Muscle layer of duodenum (tissue), 2 donors: ENCODE data around the gene GAL3ST1.
"Not testable (repeated sequence)": the region's sequence is repeated elsewhere in the genome, so short reads cannot be mapped to it uniquely, and the experiment has no call there.

ENCODE experiments used
- H3K27ac ChIP-seq: one replicate; pipeline ENCODE4 v1.7.0; 2013; ENCODE audit warnings: mild to moderate bottlenecking, low read length
- H3K27me3 ChIP-seq: one replicate; pipeline ENCODE4 v1.7.0; 2013; ENCODE audit warnings: low read depth, mild to moderate bottlenecking, control low read depth, low read length
- H3K36me3 ChIP-seq, 2 donors: one replicate each; pipeline ENCODE4 v1.7.0; 2013; ENCODE audit warnings: low read length in 2 of 2, control low read depth in 1 of 2, mild to moderate bottlenecking in 1 of 2; ENCODE audit not compliant: insufficient read depth in 2 of 2, control insufficient read depth in 1 of 2
- H3K4me1 ChIP-seq, 2 donors: one replicate each; pipeline ENCODE4 v1.7.0; 2013; ENCODE audit warnings: low read length in 2 of 2, mild to moderate bottlenecking in 2 of 2, control low read depth in 1 of 2, moderate library complexity in 1 of 2; ENCODE audit not compliant: insufficient read depth in 2 of 2, control insufficient read depth in 1 of 2
- H3K4me3 ChIP-seq, 2 donors: one replicate each; pipeline ENCODE4 v1.7.0; 2013; ENCODE audit warnings: low read length in 2 of 2, low read depth in 1 of 2, mild to moderate bottlenecking in 1 of 2
- H3K9me3 ChIP-seq, 2 donors: one replicate each; pipeline ENCODE4 v1.7.0; 2013; ENCODE audit warnings: low read length in 2 of 2, control low read depth in 1 of 2, mild to moderate bottlenecking in 1 of 2; ENCODE audit not compliant: control insufficient read depth in 1 of 2
- donor health status: healthy.

GAL3ST1 gene, protein sequence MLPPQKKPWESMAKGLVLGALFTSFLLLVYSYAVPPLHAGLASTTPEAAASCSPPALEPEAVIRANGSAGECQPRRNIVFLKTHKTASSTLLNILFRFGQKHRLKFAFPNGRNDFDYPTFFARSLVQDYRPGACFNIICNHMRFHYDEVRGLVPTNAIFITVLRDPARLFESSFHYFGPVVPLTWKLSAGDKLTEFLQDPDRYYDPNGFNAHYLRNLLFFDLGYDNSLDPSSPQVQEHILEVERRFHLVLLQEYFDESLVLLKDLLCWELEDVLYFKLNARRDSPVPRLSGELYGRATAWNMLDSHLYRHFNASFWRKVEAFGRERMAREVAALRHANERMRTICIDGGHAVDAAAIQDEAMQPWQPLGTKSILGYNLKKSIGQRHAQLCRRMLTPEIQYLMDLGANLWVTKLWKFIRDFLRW

DNA sequence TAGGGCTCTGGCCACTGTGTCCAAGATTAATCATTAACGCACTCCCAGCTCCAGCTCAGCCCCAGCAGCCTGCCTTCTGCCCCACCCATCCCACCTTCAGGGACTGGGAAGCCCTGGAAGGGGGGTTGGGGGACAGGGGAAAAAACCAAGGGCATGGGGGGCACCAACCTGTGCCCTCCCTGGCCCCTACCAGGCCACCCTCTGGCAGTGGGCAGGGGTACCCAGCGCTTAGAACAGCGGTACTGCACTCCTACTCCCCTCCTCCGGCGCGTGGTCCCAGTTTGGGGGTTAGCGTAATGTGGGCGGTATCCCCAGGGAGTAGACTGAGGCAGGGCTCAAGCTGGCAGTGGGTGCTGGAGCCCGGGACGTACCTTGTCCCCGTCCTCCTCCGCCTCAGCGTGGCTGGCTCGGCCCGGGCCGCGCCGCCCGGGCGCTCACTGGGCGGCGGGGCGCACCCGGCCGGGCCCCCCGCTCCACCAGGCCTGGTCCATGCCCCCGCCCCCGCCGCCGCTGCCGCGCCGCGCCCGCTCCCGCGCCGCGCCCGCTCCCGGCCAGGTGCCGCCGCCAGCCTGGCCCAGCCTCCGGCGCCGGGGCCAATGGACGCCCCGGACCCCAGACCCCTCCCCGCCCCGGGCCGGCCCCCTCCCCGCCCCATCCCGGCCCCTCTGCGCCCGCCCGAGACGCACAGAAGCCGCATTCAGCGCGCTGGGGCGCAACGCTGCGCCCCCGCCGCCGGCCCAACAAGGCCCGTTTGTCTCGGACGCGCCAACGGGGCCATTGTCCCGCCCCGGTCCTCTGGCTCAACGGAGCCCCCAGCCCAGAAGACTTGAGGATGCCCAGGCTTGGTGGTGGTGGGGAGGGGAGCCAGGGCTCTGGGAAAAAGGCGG is at the start of gene GAL3ST1:
TSS of gene GAL3ST1 (minus strand) at position 571 of the 887 bp plus-strand sequence. CDS start 17,273 bp downstream, outside the sequence.
- peaks cover 24 to 39% of the 10 kb centered on the region in 2 donors for H3K36me3 ChIP-seq
- H3K27me3 ChIP-seq: no peaks in the 10 kb centered on the region
- H3K27ac ChIP-seq: peak within 1 kb of the TSS; percentile 27
- peak within 1 kb of the TSS; percentile 26 to 38 for H3K4me3 ChIP-seq
- peaks cover 9 to 23% of the 10 kb centered on the region in 2 donors for H3K4me1 ChIP-seq
- no peaks in the 10 kb centered on the region for H3K9me3 ChIP-seq

DNA sequence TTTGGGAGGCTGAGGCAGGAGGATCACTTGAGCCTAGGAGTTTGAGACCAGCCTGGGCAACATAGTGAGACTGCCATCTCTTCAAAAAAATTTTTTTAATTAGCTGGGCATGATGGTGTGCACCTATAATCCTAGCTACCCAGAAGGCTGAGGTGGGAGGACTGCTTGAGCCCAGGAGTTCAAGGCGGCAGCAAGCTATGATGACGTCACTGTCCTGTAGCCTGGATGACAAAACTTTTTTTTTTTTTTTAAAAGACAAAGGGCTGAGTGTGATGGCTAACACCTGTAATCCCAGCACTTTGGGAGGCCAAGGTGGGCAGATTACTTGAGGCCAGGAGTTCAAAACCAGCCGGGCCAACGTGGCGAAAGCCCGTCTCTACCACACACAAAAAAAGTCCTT is 45.4 kb upstream of the GAL3ST1 start:
- peaks cover 0 to 28% of the 10 kb centered on the region in 2 donors for H3K36me3 ChIP-seq

DNA sequence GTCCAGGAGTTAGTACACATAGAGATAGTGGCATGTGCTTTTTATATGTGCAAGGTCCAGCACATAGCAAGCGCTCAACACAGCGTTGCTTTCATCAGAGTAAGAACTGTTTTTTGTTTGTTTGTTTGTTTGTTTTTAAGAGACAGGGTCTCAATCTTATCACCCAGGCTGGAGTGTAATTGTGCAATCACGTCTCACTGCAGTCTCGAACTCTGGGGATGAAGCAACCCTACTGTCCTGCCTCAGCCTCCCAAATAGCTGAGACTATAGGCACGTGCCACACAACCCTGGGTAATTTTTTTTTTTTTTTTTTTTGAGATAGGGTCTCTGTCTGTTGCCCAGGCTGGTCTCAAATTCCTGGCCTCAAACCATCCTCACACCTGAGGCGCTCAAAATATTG is 43.4 kb upstream of the GAL3ST1 start:
- H3K27me3 ChIP-seq: no peaks in the 10 kb centered on the region
- peaks cover 7 to 28% of the 10 kb centered on the region in 2 donors for H3K36me3 ChIP-seq
- no peaks in the 10 kb centered on the region for H3K4me1 ChIP-seq
- no peaks in the 10 kb centered on the region for H3K9me3 ChIP-seq
- H3K4me3 ChIP-seq: no peak overlapping the region
- no peak overlapping the region for H3K27ac ChIP-seq

More for the DNA sequence above, 45.4 kb upstream of the GAL3ST1 start:
- not testable (repeated sequence) for H3K9me3 ChIP-seq, H3K4me3 ChIP-seq, H3K27ac ChIP-seq, H3K27me3 ChIP-seq, H3K4me1 ChIP-seq

DNA sequence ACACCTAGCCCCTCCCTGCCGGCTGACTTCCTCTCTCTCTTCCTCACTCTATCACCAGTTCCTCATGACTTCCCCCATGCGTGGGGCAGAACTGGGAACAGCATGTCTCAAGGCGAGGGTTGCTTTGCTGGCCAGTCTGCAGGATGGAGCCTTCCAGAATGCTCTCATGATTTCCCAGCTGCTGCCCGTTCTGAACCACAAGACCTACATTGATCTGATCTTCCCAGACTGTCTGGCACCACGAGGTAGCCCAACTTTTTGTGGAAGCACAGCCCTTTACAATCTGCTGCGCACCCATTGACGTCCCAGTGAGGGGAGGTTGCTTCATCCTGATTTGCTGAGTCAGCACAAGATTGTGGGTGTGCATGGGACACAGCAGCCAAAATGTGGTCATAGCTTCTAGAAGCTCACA is 41.1 kb upstream of the GAL3ST1 start:
- no peaks in the 10 kb centered on the region for H3K4me1 ChIP-seq
- no peak overlapping the region for H3K4me3 ChIP-seq
- no peaks in the 10 kb centered on the region for H3K27me3 ChIP-seq
- peaks cover 7 to 26% of the 10 kb centered on the region in 2 donors for H3K36me3 ChIP-seq
- no peak overlapping the region for H3K27ac ChIP-seq
- H3K9me3 ChIP-seq: no peaks in the 10 kb centered on the region

DNA sequence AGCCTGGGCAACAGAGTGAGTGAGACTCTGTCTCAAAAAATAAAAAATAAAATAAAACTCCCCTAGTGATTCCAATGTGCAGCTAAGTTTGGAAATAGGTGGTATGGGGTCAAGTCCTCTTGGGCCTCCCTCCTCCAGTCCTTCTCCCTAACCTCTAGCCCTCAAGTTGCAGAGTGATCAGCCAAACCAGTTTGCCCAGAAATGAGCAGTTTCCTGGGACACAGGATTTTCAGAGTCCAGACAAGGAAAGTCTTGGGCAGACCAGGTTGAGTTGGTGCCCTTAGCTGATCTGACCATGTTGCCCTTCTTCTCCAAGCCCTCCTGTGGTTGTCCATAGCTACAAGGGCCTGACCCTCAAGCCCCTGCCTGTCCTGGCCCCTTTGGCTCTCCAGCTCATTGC is 40.4 kb upstream of the GAL3ST1 start:
- peaks cover 7 to 25% of the 10 kb centered on the region in 2 donors for H3K36me3 ChIP-seq
- no peaks in the 10 kb centered on the region for H3K9me3 ChIP-seq
- no peaks in the 10 kb centered on the region for H3K27me3 ChIP-seq
- H3K4me1 ChIP-seq: no peaks in the 10 kb centered on the region
- no peak overlapping the region for H3K4me3 ChIP-seq
- no peak overlapping the region for H3K27ac ChIP-seq

DNA sequence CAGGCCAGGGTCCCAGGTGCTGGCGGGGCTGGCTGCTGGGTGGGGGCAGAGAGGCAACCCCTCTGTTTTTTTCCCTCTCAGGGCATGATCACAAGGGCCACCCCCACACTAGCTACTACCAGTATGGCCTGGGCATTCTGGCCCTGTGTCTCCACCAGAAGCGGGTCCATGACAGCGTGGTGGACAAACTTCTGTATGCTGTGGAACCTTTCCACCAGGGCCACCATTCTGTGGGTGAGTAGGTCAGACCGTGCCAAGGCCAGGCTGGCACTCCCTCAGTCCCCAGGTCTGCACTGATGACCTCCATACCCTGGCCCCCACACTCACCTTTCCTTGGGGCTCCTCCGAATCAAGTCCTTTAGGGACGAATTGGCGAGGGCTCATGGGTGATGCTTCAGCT is 39.8 kb upstream of the GAL3ST1 start:
- Histone ChIP-seq H3K4me1 (peaks cover 0 to under 1% of the 10 kb centered on the region in 2 donors), H3K36me3 (peaks cover 7 to 25% of the 10 kb centered on the region in 2 donors), H3K9me3 (no peaks in the 10 kb centered on the region), H3K27me3 (no peaks in the 10 kb centered on the region), H3K27ac (no peak overlapping the region), H3K4me3 (no peak overlapping the region)

DNA sequence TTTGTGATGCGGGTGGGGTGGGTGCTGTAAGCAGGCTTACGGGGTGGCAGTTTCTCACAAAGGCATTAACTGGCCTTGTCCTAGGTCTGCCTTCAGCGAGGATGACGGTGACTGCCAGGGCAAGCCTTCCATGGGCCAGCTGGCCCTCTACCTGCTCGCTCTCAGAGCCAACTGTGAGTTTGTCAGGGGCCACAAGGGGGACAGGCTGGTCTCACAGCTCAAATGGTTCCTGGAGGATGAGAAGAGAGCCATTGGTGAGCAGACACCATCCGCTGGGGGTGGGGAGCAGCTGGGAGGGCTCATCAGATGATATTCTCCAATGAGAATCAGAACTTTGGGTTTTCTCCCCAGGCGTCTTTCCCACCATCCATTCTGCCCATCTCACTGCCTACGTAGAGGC is 38.3 kb upstream of the GAL3ST1 start:
- Histone ChIP-seq H3K27me3 (no peaks in the 10 kb centered on the region), H3K36me3 (peaks cover 7 to 25% of the 10 kb centered on the region in 2 donors), H3K9me3 (no peaks in the 10 kb centered on the region), H3K4me3 (no peak overlapping the region), H3K4me1 (peaks cover 5 to 8% of the 10 kb centered on the region in 2 donors), H3K27ac (no peak overlapping the region)

DNA sequence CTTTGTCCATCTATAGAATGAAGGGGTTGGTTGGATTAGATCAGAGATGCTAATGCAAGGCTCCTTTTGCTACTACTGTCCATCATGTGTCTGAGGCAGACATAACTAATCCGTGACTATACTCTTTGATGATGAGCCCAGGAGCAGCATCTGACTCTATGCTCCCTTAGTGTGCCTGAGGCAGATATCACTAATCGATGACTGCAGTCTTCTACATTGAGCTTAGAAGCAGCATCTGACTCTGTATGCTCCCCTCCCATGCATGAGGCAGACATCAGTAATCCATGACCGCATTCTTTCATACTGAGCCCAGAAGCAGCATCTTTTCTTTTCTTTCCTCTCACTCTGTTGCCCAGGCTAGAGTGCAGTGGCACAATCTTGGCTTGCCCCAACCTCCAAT is 36.7 kb upstream of the GAL3ST1 start:
- no peak overlapping the region for H3K4me3 ChIP-seq
- H3K27me3 ChIP-seq: no peaks in the 10 kb centered on the region
- H3K27ac ChIP-seq: no peak overlapping the region
- peaks cover 7 to 18% of the 10 kb centered on the region in 2 donors for H3K36me3 ChIP-seq
- no peaks in the 10 kb centered on the region for H3K9me3 ChIP-seq
- peaks cover 8 to 12% of the 10 kb centered on the region in 2 donors for H3K4me1 ChIP-seq

DNA sequence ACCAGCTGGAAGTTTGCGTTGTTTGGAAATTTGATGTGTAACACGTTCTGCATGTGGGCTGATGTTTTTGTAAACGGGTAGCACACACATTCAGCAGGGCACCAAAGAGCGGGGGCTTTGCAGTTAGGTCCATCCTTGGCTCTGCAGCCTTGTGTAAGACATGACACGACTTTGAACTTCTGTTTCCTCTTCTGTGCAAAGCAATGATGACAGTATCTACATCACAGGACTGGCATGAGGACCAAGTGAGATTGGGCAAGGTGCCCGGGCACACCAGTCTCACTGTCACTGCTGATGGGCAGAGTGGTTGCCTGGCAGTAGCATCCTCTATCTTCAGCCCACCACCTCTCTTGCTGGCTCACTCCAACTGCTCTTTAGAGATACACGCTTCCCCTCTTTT is 35.8 kb upstream of the GAL3ST1 start:
- Histone ChIP-seq H3K27ac (no peak overlapping the region), H3K9me3 (no peaks in the 10 kb centered on the region), H3K4me3 (no peak overlapping the region), H3K4me1 (peaks cover 13 to 19% of the 10 kb centered on the region in 2 donors), H3K27me3 (no peaks in the 10 kb centered on the region), H3K36me3 (peaks cover 7 to 12% of the 10 kb centered on the region in 2 donors)

DNA sequence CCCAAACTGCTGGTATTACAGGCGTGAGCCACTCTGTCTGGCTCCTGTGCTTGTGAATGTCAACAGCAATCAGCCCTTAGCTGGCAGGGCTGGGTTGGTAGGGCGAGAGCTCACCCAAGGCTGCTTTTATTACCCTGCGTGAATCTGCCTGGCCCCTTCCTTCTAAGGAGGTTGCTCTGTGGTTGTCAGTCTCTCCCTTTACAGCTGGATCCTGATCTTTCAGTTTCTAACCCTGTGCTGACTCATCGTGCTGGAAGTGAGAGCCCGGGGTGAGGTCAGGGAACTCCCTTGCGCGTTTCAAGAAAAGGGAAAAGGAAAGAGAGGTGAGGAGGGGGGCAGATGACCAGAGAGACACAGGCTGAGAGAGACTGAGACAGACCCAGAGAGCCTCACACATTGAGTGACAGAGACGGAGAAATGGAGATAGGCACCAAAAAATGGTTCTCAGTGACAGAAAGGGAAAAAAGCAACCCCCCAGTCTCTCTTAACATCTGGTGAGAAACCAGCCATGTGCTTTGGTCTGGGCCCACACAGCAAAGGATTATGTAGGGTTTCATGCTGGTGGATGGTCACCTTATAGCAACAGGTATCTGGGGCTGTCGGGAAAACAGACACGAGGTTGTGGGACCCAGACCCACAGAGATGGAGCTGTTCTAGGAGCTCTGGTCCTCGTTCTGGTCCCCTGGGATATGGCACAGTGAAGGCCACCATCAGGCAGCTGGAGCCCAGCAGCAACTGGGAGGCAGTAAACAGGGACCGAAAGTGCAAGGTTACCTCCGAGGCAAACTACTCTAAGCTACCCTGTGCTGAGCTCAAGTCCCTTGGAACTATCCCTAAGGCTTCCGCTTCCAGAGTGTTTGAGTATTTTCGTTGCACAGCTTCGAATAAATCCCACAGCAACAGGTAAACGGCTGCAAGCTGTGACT is 35.1 kb upstream of the GAL3ST1 start:
- H3K27ac ChIP-seq: peak overlapping the region; percentile 52
- H3K27me3 ChIP-seq: no peaks in the 10 kb centered on the region
- H3K4me1 ChIP-seq: peaks cover 13 to 19% of the 10 kb centered on the region in 2 donors
- H3K36me3 ChIP-seq: peaks cover 7 to 10% of the 10 kb centered on the region in 2 donors
- H3K4me3 ChIP-seq: no peak overlapping the region
- no peaks in the 10 kb centered on the region for H3K9me3 ChIP-seq
